ENCODE results near the gene IFNAR2.
"Not testable (repeated sequence)": the region's sequence is repeated elsewhere in the genome, so short reads cannot be mapped to it uniquely, and the experiment has no call there.

IFNAR2 gene

GRCh38 chr21:33236766-33237165 lies 7.0 kb downstream of the IFNAR2 start:
- Histone ChIP-seq H3K4me3 (ENCODE audit: low read length) (no peak overlapping the region), H3K4me2 (ENCODE audit: low read length) (no peak overlapping the region), H3K9ac (ENCODE audit: low read depth, low read length) (no peak overlapping the region), H3K36me3 (ENCODE audit: insufficient read depth, low read length) (no peaks in the 10 kb centered on the region), H3K4me1 (ENCODE audit: control insufficient read depth, insufficient read depth, low read length) (peaks cover 4% of the 10 kb centered on the region), H3K9me3 (replicated peaks; ENCODE audit: low read length) (no peaks in the 10 kb centered on the region), H3K27me3 (ENCODE audit: control insufficient read depth, insufficient read depth, low read length) (no peaks in the 10 kb centered on the region)

- Histone ChIP-seq H3K27me3 (ENCODE audit: control insufficient read depth, insufficient read depth, low read length) (no peaks in the 10 kb centered on the region), H3K9me3 (replicated peaks; ENCODE audit: low read length) (no peaks in the 10 kb centered on the region), H3K4me2 (ENCODE audit: low read length) (no peak overlapping the region), H3K36me3 (ENCODE audit: insufficient read depth, low read length) (no peaks in the 10 kb centered on the region), H3K9ac (ENCODE audit: low read depth, low read length) (no peak overlapping the region), H3K4me3 (ENCODE audit: low read length) (no peak overlapping the region), H3K4me1 (ENCODE audit: control insufficient read depth, insufficient read depth, low read length) (peaks cover 4% of the 10 kb centered on the region)
Measured at GRCh38 chr21:33237486-33237885, 7.7 kb downstream of the IFNAR2 start.

GRCh38 chr21:33238146-33238545 lies 8.4 kb downstream of the IFNAR2 start:
- Histone ChIP-seq H3K36me3 (ENCODE audit: insufficient read depth, low read length) (no peaks in the 10 kb centered on the region), H3K4me3 (ENCODE audit: low read length) (no peak overlapping the region), H3K27me3 (ENCODE audit: control insufficient read depth, insufficient read depth, low read length) (no peaks in the 10 kb centered on the region), H3K9me3 (replicated peaks; ENCODE audit: low read length) (no peaks in the 10 kb centered on the region), H3K4me2 (ENCODE audit: low read length) (no peak overlapping the region), H3K4me1 (ENCODE audit: control insufficient read depth, insufficient read depth, low read length) (peaks cover 4% of the 10 kb centered on the region), H3K9ac (ENCODE audit: low read depth, low read length) (no peak overlapping the region)

GRCh38 chr21:33238565-33239255 lies 9.0 kb downstream of the IFNAR2 start:
- no peak overlapping the region for H3K9ac ChIP-seq (ENCODE audit: low read depth, low read length)

GRCh38 chr21:33239559-33240127 lies 9.9 kb downstream of the IFNAR2 start:
- H3K4me2 ChIP-seq (ENCODE audit: low read length); H3K27me3 ChIP-seq (ENCODE audit: control insufficient read depth, insufficient read depth, low read length); H3K9ac ChIP-seq (ENCODE audit: low read depth, low read length); H3K4me1 ChIP-seq (ENCODE audit: control insufficient read depth, insufficient read depth, low read length); H3K9me3 ChIP-seq (replicated peaks; ENCODE audit: low read length); H3K36me3 ChIP-seq (ENCODE audit: insufficient read depth, low read length); H3K4me3 ChIP-seq (ENCODE audit: low read length): not testable (repeated sequence)

More at GRCh38 chr21:33238565-33239255, 9.0 kb downstream of the IFNAR2 start:
- Histone ChIP-seq H3K27me3 (ENCODE audit: control insufficient read depth, insufficient read depth, low read length) (no peaks in the 10 kb centered on the region), H3K9me3 (replicated peaks; ENCODE audit: low read length) (no peaks in the 10 kb centered on the region), H3K4me3 (ENCODE audit: low read length) (no peak overlapping the region), H3K4me1 (ENCODE audit: control insufficient read depth, insufficient read depth, low read length) (peaks cover 4% of the 10 kb centered on the region), H3K36me3 (ENCODE audit: insufficient read depth, low read length) (no peaks in the 10 kb centered on the region), H3K4me2 (ENCODE audit: low read length) (no peak overlapping the region)

GRCh38 chr21:33240404-33240803 lies 10.7 kb downstream of the IFNAR2 start:
- H3K9ac ChIP-seq (ENCODE audit: low read depth, low read length): no peak overlapping the region
- peaks cover 4% of the 10 kb centered on the region for H3K4me1 ChIP-seq (ENCODE audit: control insufficient read depth, insufficient read depth, low read length)
- H3K4me2 ChIP-seq (ENCODE audit: low read length): no peak overlapping the region
- no peaks in the 10 kb centered on the region for H3K9me3 ChIP-seq (replicated peaks; ENCODE audit: low read length)
- H3K36me3 ChIP-seq (ENCODE audit: insufficient read depth, low read length): peaks cover 13% of the 10 kb centered on the region
- no peaks in the 10 kb centered on the region for H3K27me3 ChIP-seq (ENCODE audit: control insufficient read depth, insufficient read depth, low read length)
- no peak overlapping the region for H3K4me3 ChIP-seq (ENCODE audit: low read length)

GRCh38 chr21:33241846-33242245 lies 12.1 kb downstream of the IFNAR2 start:
- Histone ChIP-seq H3K27me3 (ENCODE audit: control insufficient read depth, insufficient read depth, low read length) (no peaks in the 10 kb centered on the region), H3K4me1 (ENCODE audit: control insufficient read depth, insufficient read depth, low read length) (peaks cover 4% of the 10 kb centered on the region), H3K9ac (ENCODE audit: low read depth, low read length) (no peak overlapping the region), H3K36me3 (ENCODE audit: insufficient read depth, low read length) (peaks cover 21% of the 10 kb centered on the region), H3K4me3 (ENCODE audit: low read length) (no peak overlapping the region), H3K9me3 (replicated peaks; ENCODE audit: low read length) (no peaks in the 10 kb centered on the region), H3K4me2 (ENCODE audit: low read length) (no peak overlapping the region)

GRCh38 chr21:33242846-33243245 lies 13.1 kb downstream of the IFNAR2 start:
- H3K27me3 ChIP-seq (ENCODE audit: control insufficient read depth, insufficient read depth, low read length); H3K9me3 ChIP-seq (replicated peaks; ENCODE audit: low read length); H3K4me1 ChIP-seq (ENCODE audit: control insufficient read depth, insufficient read depth, low read length); H3K4me2 ChIP-seq (ENCODE audit: low read length); H3K4me3 ChIP-seq (ENCODE audit: low read length); H3K9ac ChIP-seq (ENCODE audit: low read depth, low read length): not testable (repeated sequence)
- peaks cover 25% of the 10 kb centered on the region for H3K36me3 ChIP-seq (ENCODE audit: insufficient read depth, low read length)

- Histone ChIP-seq H3K36me3 (ENCODE audit: insufficient read depth, low read length) (peaks cover 32% of the 10 kb centered on the region), H3K4me1 (ENCODE audit: control insufficient read depth, insufficient read depth, low read length) (no peaks in the 10 kb centered on the region), H3K4me3 (ENCODE audit: low read length) (no peak overlapping the region), H3K4me2 (ENCODE audit: low read length) (no peak overlapping the region), H3K27me3 (ENCODE audit: control insufficient read depth, insufficient read depth, low read length) (no peaks in the 10 kb centered on the region), H3K9me3 (replicated peaks; ENCODE audit: low read length) (no peaks in the 10 kb centered on the region), H3K9ac (ENCODE audit: low read depth, low read length) (no peak overlapping the region)
Measured at GRCh38 chr21:33244082-33244778, 14.5 kb downstream of the IFNAR2 start.

GRCh38 chr21:33244779-33245105 lies 15.0 kb downstream of the IFNAR2 start:
- no peak overlapping the region for H3K4me2 ChIP-seq (ENCODE audit: low read length)
- H3K36me3 ChIP-seq (ENCODE audit: insufficient read depth, low read length): peaks cover 35% of the 10 kb centered on the region
- no peak overlapping the region for H3K9ac ChIP-seq (ENCODE audit: low read depth, low read length)
- no peaks in the 10 kb centered on the region for H3K27me3 ChIP-seq (ENCODE audit: control insufficient read depth, insufficient read depth, low read length)
- H3K4me3 ChIP-seq (ENCODE audit: low read length): no peak overlapping the region
- H3K9me3 ChIP-seq (replicated peaks; ENCODE audit: low read length): no peaks in the 10 kb centered on the region
- H3K4me1 ChIP-seq (ENCODE audit: control insufficient read depth, insufficient read depth, low read length): no peaks in the 10 kb centered on the region

- H3K4me3 ChIP-seq (ENCODE audit: low read length): no peak overlapping the region
- no peaks in the 10 kb centered on the region for H3K9me3 ChIP-seq (replicated peaks; ENCODE audit: low read length)
- no peak overlapping the region for H3K9ac ChIP-seq (ENCODE audit: low read depth, low read length)
- no peak overlapping the region for H3K4me2 ChIP-seq (ENCODE audit: low read length)
- peaks cover 36% of the 10 kb centered on the region for H3K36me3 ChIP-seq (ENCODE audit: insufficient read depth, low read length)
- no peaks in the 10 kb centered on the region for H3K27me3 ChIP-seq (ENCODE audit: control insufficient read depth, insufficient read depth, low read length)
- no peaks in the 10 kb centered on the region for H3K4me1 ChIP-seq (ENCODE audit: control insufficient read depth, insufficient read depth, low read length)
Measured at GRCh38 chr21:33245289-33245918, 15.7 kb downstream of the IFNAR2 start.

All from skeletal muscle satellite cell (primary cell).